DOHH2 (cell line): Measurements from ENCODE around the gene KRT31.
"Not testable (repeated sequence)": the region's sequence is repeated elsewhere in the genome, so short reads cannot be mapped to it uniquely, and the experiment has no call there.

ENCODE experiments used
- EZH2phosphoT487 ChIP-seq: fragments of 200-600 bp; sonication (generic); IDR thresholded peaks from 2 replicates; pipeline ENCODE4 v1.6.1; 2017; ENCODE audit warnings: borderline replicate concordance, mild to moderate bottlenecking, antibody characterized with exemption, low read length, moderate library complexity, mixed read lengths
- TF ChIP-seq, protein P1 (sequence below): fragments of 200-600 bp; sonication (generic); IDR thresholded peaks from one replicate; pipeline ENCODE4 v1.5.1; 2014; ENCODE audit warnings: antibody characterized with exemption, mild to moderate bottlenecking, low read depth, low read length; ENCODE audit not compliant: poor library complexity, severe bottlenecking

GRCh38 chr17:41395044-41395443 lies 2.4 kb downstream of the KRT31 start:
- TF ChIP-seq, protein P1, sequence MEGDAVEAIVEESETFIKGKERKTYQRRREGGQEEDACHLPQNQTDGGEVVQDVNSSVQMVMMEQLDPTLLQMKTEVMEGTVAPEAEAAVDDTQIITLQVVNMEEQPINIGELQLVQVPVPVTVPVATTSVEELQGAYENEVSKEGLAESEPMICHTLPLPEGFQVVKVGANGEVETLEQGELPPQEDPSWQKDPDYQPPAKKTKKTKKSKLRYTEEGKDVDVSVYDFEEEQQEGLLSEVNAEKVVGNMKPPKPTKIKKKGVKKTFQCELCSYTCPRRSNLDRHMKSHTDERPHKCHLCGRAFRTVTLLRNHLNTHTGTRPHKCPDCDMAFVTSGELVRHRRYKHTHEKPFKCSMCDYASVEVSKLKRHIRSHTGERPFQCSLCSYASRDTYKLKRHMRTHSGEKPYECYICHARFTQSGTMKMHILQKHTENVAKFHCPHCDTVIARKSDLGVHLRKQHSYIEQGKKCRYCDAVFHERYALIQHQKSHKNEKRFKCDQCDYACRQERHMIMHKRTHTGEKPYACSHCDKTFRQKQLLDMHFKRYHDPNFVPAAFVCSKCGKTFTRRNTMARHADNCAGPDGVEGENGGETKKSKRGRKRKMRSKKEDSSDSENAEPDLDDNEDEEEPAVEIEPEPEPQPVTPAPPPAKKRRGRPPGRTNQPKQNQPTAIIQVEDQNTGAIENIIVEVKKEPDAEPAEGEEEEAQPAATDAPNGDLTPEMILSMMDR, result not testable (repeated sequence)
- not testable (repeated sequence) for TF ChIP-seq EZH2phosphoT487
